HCT116 (cell line): Measurements from ENCODE around the gene G6PC2. TPM values are rescaled to one million over a fixed set of nuclear protein-coding genes. Genes with fewer than 3 reads are reported as not detected.

Experiments used
- ATAC-seq: fragments of 200-7000 bp; cut with Tn5 transposase; 2 replicates; pipeline ENCODE4 v1.9.1; 2020; ENCODE audit warnings: mild to moderate bottlenecking, moderate library complexity
- BruUV-seq: library from RNA; stranded (reverse); fragments of 400-500 nt; replicated peaks from 2 replicates; lab custom pipeline; 2021; lab: Mats Ljungman, UMichigan
- CTCF ChIA-PET: fragments of 300-600 bp; sonication (Branson Sonifier 250); formaldehyde crosslinking; loops from one replicate; lab custom pipeline; 2021; ENCODE audit warnings: antibody characterized with exemption; lab: Charles Lee
- POLR2A ChIA-PET: fragments of 300-600, 350-600 bp; sonication (Branson Sonifier 250); formaldehyde crosslinking; loops from one replicate; lab custom pipeline; 2021; ENCODE audit warnings: antibody characterized with exemption; lab: Charles Lee
- RAD21 ChIA-PET, 2 experiments: fragments of 300-600 bp; sonication (Branson Sonifier 250); formaldehyde crosslinking; loops; one replicate each; lab custom pipeline; 2023; ENCODE audit warnings: low total read pairs in 2 of 2; ENCODE audit not compliant: uncharacterized antibody in 2 of 2, unreplicated experiment in 2 of 2, low non-redundant PET in 1 of 2; lab: Charles Lee
- DNase-seq: peaks from one replicate; pipeline ENCODE4 v3.0.0-alpha.2; 2010; ENCODE audit warnings: low read depth, low spot score
- H2AFZ ChIP-seq: fragments of 200-600 bp; shearing (Covaris generic), sonication (generic); 2 replicates; pipeline ENCODE4 v1.6.1; 2017; ENCODE audit warnings: low read depth, mixed run types, mixed read lengths, antibody characterized with exemption, low read length; ENCODE audit not compliant: poor library complexity, severe bottlenecking
- H3K27ac ChIP-seq: 2 replicates; pipeline ENCODE4 v1.5.1; 2012; ENCODE audit warnings: low read depth, low read length
- H3K27me3 ChIP-seq: fragments of 200-600 bp; sonication (generic); 2 replicates; pipeline ENCODE4 v1.6.1; 2016; ENCODE audit warnings: mixed run types, low read length, mixed read lengths; ENCODE audit not compliant: insufficient read depth
- H3K36me3 ChIP-seq, 2 experiments: fragments of 200-500 bp in 1 of 2; fragments of 200-600 bp in 1 of 2; sonication (Bioruptor generic) in 1 of 2; sonication (generic) in 1 of 2; 2 replicates each; pipeline versions ENCODE4 v1.5.1 to v1.6.1; 2014 to 2016; ENCODE audit warnings: low read length in 2 of 2, inconsistent platforms in 1 of 2, mixed read lengths in 1 of 2, mixed run types in 1 of 2; ENCODE audit not compliant: insufficient read depth in 2 of 2, control insufficient read depth in 1 of 2
- H3K4me1 ChIP-seq, 2 experiments: fragments of 200-600 bp in 1 of 2; sonication (generic) in 1 of 2; 2 replicates each; pipeline versions ENCODE4 v1.5.1 to v1.6.1; 2012 to 2017; ENCODE audit warnings: low read length in 2 of 2, inconsistent platforms in 1 of 2, mild to moderate bottlenecking in 1 of 2, mixed read lengths in 1 of 2, mixed run types in 1 of 2, moderate library complexity in 1 of 2; ENCODE audit not compliant: insufficient read depth in 2 of 2, control insufficient read depth in 1 of 2
- H3K4me2 ChIP-seq: fragments of 200-600 bp; sonication (generic); 2 replicates; pipeline ENCODE4 v1.6.1; 2017; ENCODE audit warnings: mixed run types, low read length, mixed read lengths
- H3K4me3 ChIP-seq, 2 experiments: fragments of 200-600 bp in 1 of 2; sonication (generic) in 1 of 2; replicated peaks in 1 of 2; 2 replicates each; pipeline ENCODE4 v1.5.1; 2011 to 2016; ENCODE audit warnings: low read length in 2 of 2, control low read depth in 1 of 2, low read depth in 1 of 2, mild to moderate bottlenecking in 1 of 2, mixed read lengths in 1 of 2, mixed run types in 1 of 2
- H3K79me2 ChIP-seq: fragments of 200-600 bp; sonication (generic); 2 replicates; pipeline ENCODE4 v1.6.1; 2017; ENCODE audit warnings: mild to moderate bottlenecking, mixed run types, low read length, moderate library complexity, mixed read lengths; ENCODE audit not compliant: insufficient read depth
- H3K9ac ChIP-seq: fragments of 200-600 bp; sonication (generic); 2 replicates; pipeline ENCODE4 v1.6.1; 2016; ENCODE audit warnings: low read length, mixed read lengths
- H3K9me2 ChIP-seq: fragments of 200-600 bp; sonication (generic), shearing (Covaris generic); 2 replicates; pipeline ENCODE4 v1.6.1; 2017; ENCODE audit warnings: mixed run types, mild to moderate bottlenecking, moderate library complexity; ENCODE audit not compliant: insufficient read depth
- H3K9me3 ChIP-seq, 2 experiments: fragments of 200-500 bp in 1 of 2; fragments of 200-600 bp in 1 of 2; sonication (Bioruptor generic) in 1 of 2; sonication (generic) in 1 of 2; 2 replicates each; pipeline ENCODE4 v1.6.1; 2014 to 2017; ENCODE audit warnings: low read length in 2 of 2, mixed read lengths in 2 of 2, inconsistent platforms in 1 of 2, low read depth in 1 of 2, mild to moderate bottlenecking in 1 of 2, mixed run types in 1 of 2, moderate library complexity in 1 of 2; ENCODE audit not compliant: control insufficient read depth in 1 of 2, insufficient read depth in 1 of 2
- H4K20me1 ChIP-seq: fragments of 200-600 bp; sonication (generic), shearing (Covaris generic); 2 replicates; pipeline ENCODE4 v1.6.1; 2017; ENCODE audit warnings: mixed run types, mild to moderate bottlenecking, moderate library complexity; ENCODE audit not compliant: insufficient read depth
- EGR1 ChIP-seq: IDR thresholded peaks from 2 replicates; pipeline ENCODE4 v1.6.1; 2012; ENCODE audit warnings: low read depth
- ELF1 ChIP-seq: IDR thresholded peaks from 2 replicates; pipeline ENCODE4 v1.6.1; 2012; ENCODE audit warnings: low read depth, borderline replicate concordance
- JUND ChIP-seq: IDR thresholded peaks from 2 replicates; pipeline ENCODE4 v1.6.1; 2012
- POLR2A ChIP-seq: IDR thresholded peaks from 2 replicates; pipeline ENCODE4 v1.7.0; 2011; ENCODE audit warnings: borderline replicate concordance; ENCODE audit not compliant: insufficient read depth, insufficient read length; ENCODE audit errors: extremely low read depth
- POLR2AphosphoS5 ChIP-seq: IDR thresholded peaks from 2 replicates; pipeline ENCODE4 v1.6.1; 2011; ENCODE audit warnings: mild to moderate bottlenecking, low read depth, low read length, moderate library complexity
- RAD21 ChIP-seq: IDR thresholded peaks from 2 replicates; pipeline ENCODE4 v1.6.1; 2012; ENCODE audit warnings: low read depth, mild to moderate bottlenecking
- TCF7L2 ChIP-seq: IDR thresholded peaks from 2 replicates; pipeline ENCODE4 v1.7.0; 2011; ENCODE audit warnings: borderline replicate concordance, inconsistent platforms; ENCODE audit not compliant: insufficient read depth, insufficient read length; ENCODE audit errors: extremely low read depth
- ZNF274 ChIP-seq: fragments of 200-500 bp; sonication (Bioruptor generic); IDR thresholded peaks from 2 replicates; pipeline ENCODE4 v1.6.1; 2014; ENCODE audit warnings: mild to moderate bottlenecking, low read depth, low read length, inconsistent platforms
- intact Hi-C: fragments of 100-400 bp; cut with micrococcal nuclease; formaldehyde crosslinking; loops from 2 replicates; pipeline ENCODE4 v1.10.0; 2022
- total RNA-seq: library from RNA; stranded (reverse); gene quantifications from one replicate; pipeline ENCODE4 v1.2.1, GENCODE V29; 2021; ENCODE audit not compliant: unreplicated experiment
- TF ChIP-seq, protein P1 (sequence below): IDR thresholded peaks from 2 replicates; pipeline ENCODE4 v1.6.1; 2012; ENCODE audit warnings: low read depth

Gene G6PC2
- total RNA-seq, 1 experiment from 2014 or later = not detected

DNA sequence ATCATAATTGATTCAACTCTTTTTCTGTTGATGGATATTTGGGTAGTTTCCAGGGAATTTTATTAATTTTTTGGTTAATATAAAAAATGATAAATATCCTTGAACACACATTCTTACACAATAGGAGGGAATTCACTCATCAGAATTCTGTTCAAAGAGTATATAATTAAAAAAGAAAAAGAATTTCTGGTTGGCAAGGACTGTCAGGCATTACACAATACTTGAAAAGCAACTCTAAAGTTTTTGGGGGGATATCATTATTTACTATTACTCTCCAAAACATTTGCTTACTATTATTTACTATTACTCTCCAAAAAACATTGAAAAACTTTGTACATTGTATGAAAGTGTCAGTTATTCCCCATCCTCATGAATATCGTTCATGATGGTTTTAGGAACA lies 38.0 kb downstream of the G6PC2 start:
- intact Hi-C loops = no loop called here
- no TSS peak for BruUV-seq
- ChIA-PET RAD21 (no interaction called here), CTCF (no interaction called here), POLR2A (no interaction called here)
- Histone ChIP-seq H3K4me3 (no peak overlapping the region), H3K9me2 (no peaks in the 10 kb centered on the region), H4K20me1 (no peaks in the 10 kb centered on the region), H3K4me1 (no peaks in the 10 kb centered on the region), H3K79me2 (no peaks in the 10 kb centered on the region), H3K4me2 (no peak overlapping the region), H3K9me3 (no peaks in the 10 kb centered on the region), H3K36me3 (no peaks in the 10 kb centered on the region), H3K27ac (no peak overlapping the region), H2AFZ (no peak overlapping the region), H3K9ac (no peak overlapping the region), H3K27me3 (no peaks in the 10 kb centered on the region)
- DNase-seq = no peak
- no peak for ATAC-seq
- TF ChIP-seq EGR1 (no peak), ZNF274 (no peak), TCF7L2 (no peak), RAD21 (no peak), JUND (no peak), POLR2A (no peak), ELF1 (no peak), POLR2AphosphoS5 (no peak)
- TF ChIP-seq, protein P1, sequence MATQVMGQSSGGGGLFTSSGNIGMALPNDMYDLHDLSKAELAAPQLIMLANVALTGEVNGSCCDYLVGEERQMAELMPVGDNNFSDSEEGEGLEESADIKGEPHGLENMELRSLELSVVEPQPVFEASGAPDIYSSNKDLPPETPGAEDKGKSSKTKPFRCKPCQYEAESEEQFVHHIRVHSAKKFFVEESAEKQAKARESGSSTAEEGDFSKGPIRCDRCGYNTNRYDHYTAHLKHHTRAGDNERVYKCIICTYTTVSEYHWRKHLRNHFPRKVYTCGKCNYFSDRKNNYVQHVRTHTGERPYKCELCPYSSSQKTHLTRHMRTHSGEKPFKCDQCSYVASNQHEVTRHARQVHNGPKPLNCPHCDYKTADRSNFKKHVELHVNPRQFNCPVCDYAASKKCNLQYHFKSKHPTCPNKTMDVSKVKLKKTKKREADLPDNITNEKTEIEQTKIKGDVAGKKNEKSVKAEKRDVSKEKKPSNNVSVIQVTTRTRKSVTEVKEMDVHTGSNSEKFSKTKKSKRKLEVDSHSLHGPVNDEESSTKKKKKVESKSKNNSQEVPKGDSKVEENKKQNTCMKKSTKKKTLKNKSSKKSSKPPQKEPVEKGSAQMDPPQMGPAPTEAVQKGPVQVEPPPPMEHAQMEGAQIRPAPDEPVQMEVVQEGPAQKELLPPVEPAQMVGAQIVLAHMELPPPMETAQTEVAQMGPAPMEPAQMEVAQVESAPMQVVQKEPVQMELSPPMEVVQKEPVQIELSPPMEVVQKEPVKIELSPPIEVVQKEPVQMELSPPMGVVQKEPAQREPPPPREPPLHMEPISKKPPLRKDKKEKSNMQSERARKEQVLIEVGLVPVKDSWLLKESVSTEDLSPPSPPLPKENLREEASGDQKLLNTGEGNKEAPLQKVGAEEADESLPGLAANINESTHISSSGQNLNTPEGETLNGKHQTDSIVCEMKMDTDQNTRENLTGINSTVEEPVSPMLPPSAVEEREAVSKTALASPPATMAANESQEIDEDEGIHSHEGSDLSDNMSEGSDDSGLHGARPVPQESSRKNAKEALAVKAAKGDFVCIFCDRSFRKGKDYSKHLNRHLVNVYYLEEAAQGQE = no peak
